CMK (cell line): ENCODE measurements around the gene CABLES1.
A peak's percentile ranks its signal among the peaks of the same experiment; 100 is the strongest.
"Not testable (repeated sequence)": the region's sequence is repeated elsewhere in the genome, so short reads cannot be mapped to it uniquely, and the experiment has no call there.

Experiments used
- DNase-seq: peaks from one replicate; pipeline ENCODE4 v3.0.0-alpha.2; 2010; ENCODE audit warnings: low read depth

CABLES1 gene

DNA sequence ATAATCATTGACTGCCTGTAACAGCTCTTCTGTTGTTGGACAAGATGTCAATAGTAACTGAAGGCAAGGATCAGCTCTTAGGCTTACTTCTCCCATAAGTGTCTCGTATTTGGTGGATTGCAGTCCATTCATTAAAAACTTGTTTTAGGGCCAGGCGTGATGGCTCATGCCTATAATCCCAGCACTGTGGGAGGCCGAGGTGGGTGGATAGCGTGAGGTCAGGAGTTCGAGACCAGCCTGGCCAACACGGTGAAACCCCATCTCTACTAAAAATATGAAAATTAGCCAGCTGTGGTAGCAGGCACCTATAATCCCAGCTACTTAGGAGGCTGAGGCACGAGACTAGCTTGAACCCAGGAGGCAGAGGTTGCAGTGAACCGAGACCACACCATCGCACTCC lies 26.1 kb upstream of the CABLES1 start:
- not testable (repeated sequence) for DNase-seq

DNA sequence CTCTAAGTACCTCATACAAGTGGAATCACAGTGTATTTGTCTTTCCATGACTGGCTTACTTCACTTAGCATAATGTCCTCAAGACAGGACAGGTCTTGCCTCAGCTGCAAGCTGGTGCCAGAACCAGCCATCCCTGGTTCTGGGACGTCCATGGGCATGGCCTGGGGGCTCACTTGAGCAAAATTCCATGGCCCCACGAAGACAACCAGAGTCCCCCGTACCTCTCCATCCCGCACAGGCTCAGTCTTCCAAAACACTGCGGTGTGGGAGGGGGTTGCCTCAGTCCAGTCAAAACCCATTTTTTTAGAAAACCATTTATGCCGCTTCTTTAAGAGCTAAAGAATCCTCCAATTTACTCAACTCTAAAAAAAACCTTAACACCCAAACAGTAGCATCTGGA lies 21.7 kb upstream of the CABLES1 start:
- DNase-seq = no peak

DNA sequence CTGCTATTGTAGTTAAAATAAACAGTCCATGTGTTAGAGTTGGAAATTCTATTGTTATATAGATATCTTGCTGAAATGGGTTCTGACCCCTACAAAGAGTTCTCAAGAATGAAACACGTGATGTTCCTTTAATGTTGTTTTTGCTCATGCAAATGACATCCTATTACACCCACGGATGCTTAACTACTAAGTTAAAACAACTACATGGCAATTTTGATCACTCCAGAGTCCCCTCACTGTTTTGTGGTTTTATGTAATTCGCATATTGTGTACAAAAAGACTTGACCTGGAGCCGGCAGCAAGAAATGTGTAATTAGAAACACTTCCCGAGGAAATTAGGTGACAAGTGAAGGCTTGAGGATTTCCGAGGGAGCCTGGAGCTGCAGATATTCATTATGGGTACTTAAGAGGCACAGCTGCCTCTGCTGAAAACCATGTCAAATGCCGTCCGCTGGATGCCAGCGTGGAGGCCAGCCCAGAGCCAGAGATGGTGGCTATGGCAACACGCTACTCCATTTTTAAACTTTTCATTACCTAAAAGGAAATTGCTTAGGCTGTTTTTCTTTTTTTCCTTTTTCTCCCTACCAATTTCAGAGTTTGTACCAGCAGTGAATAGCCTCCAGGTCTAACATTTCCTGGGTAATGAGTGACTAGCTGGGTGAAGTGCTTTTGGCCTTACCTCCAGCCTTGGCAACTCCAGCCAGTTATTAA lies 21.0 kb upstream of the CABLES1 start:
- DNase-seq = no peak

DNA sequence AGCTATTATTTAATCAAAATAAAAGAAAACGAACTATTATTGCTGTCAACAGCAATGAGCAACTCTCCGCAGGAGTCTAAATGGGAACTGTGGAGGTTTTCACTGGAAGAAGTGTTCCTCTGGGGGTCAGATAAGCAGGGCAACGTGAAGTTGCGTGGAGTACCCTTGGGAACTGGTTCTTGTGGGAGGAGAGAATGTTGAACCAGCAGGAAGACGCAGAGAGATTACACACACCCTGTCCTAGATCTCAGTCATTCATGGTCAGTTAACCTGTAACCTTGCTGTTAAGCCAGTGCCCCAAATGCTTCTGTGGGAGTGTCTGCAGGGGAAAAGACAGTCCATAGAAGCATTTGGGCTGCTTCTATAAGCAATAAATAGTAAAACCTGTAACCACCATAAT lies 20.4 kb upstream of the CABLES1 start:
- no peak for DNase-seq

DNA sequence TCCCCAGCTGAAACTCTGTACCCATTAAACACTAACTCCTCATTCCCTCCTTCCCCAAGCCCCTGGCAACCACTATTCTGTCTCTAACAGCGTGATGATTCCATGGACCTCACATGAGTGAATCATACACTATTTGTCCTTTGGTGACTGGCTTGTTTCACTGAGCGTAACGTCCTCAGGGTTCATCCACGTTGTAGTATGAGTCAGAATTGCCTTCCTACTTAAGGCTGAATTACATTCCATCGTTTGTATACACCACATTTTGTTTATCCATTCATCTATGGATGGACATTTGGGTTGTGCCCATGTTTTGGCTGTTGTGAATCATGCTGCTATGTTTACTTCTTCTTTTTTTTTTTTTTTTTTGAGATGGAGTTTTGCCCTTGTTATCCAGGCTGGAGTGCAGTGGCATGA lies 19.6 kb upstream of the CABLES1 start:
- no peak for DNase-seq

DNA sequence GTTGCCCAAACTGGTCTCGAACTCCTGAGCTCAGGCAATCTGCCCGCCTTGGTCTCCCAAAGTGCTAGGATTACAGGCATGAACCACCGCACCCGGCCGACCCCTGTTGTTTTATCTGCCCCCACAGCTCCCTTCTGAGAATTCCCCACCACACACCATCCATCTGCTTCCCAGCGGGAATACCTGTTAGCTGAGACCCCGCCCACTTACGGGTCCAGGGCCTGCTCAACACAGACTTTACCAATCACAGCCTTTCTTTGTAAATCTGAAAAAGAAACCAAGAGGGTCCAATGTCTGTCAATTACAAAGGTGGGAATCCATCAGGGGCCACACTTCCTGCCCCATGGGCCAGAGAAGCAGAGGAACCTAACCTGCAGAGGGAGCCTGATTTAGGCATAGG lies 14.2 kb upstream of the CABLES1 start:
- no peak for DNase-seq

DNA sequence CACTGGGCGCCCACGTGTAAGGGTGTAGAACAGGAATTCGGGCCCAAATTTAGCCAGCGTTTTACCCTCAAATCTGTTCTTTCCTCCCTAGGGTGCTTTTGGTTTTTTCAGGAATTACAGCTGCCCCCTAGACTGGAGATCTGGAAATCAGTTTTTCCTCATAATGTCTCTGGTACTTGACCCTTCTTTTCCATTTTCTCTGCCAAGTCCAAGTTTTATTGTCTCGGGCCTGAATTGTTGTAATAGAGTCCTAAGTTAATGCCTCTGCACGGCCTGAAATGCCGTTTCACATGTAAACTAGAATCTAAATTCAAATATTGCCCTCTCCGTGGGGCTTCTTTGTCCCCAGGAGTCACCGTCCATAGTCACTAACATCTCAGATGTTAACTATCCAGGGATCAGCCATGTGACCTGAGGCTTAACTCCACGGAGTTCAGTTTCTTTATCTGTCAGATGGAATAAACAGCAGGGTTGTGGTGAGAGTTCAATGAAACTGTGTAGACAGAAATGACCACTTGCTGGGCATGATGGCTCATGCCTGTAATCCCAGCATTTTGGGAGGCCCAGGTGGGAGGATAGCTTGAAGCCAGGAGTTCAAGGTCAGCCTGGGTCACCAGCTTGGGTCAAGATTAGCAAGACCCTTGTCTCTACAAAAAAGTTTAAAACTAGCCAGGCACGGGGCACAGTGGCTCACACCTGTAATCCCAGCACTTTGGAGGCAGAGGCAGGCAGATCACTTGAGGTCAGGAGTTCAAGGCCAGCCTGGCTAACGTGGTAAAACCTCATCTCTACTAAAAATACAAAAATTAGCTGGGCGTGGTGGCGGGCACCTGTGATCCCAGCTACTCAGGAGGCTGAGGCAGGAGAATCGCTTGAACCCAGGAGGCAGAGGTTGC lies 12.7 kb upstream of the CABLES1 start:
- no peak for DNase-seq

DNA sequence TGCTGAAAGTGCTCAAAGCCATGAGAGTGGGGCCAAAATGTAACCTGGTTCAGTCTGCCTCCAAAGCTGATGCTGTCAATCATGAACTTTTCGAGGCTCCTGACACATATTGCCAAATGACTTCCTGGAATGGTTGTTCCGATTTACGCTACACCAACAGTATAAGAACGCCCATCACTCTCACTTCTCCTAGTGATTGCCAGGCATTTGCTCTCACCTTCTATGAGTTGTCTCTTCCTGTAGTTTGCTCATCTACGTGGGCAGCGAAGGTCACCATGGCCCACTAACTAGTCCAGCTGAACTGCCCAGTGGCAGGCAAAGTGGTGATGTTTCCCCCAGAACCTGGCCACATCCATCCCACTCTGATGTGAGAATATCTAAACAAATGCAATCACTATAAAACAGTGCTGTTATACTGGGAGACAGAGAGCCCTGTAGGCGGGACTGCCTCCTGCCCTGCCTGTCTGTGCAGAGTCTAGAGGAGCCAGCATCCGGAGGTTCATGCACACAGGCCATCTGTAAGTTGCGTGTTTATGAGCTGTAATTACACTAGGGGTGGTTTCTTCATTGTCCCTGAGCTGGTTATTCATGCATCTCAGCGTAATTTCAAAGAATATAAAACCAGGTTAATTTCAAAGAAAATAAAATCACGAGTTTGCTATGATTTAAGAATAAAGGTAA lies 8.8 kb upstream of the CABLES1 start:
- no peak for DNase-seq

DNA sequence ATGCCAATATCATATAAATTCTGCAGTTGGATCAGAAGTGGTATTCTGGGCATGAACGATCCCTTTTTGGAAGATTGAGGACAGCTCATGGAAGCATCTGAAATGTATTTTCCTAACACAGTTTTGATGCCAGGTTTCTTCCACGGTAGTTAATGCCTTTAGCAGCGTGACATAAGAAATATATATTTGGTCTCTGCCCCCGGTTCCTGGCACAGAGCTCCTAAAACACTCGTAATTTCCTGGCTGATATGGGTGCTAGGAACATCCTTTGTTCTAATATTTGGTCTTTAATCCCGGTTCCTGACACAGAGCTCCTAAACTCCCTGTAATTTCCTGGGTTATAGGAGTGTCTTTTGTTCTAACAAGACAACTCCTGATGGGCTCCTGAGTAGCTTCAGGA lies 8.2 kb upstream of the CABLES1 start:
- DNase-seq = no peak

DNA sequence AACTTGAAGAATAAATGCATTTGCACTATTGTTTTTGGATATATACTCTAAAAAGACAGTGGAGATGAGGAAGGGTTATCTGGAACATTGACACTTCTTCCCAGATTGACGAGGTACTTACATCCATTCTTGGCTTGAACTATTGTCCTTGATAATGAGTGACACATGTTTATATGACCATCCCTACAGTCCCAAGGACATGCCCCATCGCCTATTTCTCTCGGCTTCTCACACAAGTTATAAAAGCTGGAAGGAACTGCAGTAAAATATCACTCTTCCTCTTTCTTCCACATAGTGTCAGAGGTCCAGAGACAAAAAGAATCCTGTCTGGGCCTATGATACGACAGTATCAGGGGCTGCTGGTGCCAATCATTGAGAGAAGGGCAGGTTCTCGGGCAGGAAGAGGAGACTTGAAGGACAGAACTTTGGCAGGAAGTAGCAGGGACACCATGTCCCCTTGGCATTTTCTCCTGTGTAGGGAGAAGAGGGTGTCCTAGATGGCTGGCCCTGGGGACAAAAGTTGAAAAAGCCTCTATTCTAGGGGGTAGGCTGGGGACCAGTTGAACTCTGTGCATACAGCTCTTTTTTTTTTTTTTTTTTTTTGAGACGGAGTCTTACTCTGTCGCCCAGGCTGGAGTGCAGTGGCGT lies 5.8 kb upstream of the CABLES1 start:
- DNase-seq = no peak

DNA sequence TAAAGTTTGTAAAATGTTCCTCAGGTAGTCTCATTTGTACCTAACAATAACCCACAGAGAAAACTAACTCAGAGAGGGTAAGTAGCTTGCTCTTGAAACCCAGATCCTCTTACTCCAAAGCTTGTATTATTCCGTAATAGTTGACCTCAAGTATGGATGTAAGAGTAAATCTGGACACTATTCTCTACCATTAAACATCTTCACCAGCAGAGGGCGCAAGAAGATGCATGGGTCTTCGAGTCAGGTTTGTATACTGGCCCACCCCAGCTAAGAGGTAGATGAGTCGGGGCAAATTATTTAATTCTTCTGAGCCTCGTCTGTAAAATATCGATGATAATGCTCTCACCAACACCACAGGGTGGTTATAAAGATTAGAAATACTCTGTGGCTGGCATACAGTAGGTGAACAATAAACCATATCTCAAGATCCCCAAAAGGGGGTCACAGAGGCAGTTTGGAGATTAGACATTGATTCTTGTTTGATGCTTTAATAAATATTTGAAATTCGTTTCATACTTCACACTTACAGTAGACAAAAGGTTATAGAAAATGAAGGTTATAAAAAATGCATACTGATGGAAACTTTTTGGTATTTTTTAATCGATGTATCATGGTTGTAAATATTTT lies 3.5 kb upstream of the CABLES1 start:
- DNase-seq = peak; percentile 53

DNA sequence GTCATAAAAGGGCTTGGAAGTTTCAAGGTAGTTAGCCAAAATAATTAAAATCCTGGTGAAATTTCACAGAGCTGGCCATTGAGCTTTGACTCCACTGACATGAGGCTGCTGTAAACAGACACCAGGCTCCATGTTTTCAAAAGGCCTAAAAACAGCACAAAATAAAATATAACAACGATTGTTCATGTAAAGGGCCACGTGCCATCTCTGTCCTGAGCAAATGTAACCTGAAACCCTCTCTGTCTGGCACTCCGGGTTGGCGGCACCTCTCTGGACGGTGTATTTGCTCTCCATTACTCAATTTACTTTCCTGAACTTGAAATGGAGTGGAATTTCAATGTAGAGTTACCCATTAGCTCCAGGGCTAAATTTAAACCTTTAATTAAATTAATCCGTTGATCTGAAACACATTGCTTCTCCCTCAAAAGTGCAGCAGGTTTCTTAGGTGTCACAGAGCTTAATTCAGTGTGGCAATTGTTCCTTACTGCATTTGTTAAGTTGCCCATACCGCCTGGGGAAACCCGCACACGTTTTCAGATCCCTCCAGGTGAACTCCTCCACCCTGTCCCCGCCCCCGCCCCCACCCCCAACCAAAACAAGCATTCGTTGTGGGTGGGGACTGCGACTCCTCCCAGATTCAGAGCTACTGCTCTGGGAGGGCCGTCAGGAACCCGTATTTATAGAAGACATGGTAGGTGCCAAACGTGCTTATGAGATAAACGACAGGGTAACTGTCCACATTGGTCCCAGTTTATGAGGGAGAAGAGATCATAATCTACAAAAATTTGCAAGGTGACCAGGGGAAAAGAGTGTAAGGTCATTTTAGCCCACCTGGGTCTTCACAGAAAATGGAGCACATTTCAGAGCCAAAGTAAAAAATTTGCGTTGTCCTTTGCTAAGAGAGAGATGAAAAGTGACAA lies 1.2 kb upstream of the CABLES1 start:
- DNase-seq = no peak

DNA sequence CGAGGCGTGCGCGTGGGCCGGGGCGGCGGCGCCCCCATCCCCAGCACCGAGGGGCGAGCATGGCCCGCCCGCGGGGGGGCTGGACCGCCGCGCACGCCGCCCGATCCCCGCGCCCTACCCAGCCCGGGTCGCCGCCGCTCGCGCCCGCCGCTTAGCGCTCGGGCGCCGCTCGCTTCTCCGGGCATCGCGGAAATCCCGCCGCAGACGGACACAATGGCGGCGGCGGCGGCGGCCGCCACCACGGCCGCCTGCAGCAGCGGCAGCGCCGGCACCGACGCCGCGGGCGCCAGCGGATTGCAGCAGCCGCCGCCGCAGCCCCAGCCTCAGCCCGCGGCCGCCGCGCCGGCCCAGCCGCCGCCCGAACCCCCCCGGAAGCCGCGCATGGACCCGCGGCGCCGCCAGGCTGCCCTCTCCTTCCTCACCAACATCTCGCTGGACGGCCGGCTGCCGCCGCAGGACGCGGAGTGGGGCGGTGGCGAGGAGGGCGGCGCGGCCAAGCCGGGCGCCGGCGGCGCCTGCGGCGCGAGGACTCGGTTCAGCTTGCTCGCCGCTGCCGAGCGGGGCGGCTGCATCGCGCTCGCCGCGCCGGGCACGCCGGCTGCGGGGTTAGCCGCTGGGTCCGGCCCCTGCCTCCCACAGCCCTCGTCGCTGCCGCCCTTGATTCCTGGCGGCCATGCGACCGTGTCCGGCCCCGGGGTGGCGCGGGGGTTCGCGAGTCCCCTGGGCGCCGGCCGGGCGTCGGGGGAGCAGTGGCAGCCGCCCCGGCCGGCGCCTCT lies 453 bp downstream of the CABLES1 start:
- no peak for DNase-seq

DNA sequence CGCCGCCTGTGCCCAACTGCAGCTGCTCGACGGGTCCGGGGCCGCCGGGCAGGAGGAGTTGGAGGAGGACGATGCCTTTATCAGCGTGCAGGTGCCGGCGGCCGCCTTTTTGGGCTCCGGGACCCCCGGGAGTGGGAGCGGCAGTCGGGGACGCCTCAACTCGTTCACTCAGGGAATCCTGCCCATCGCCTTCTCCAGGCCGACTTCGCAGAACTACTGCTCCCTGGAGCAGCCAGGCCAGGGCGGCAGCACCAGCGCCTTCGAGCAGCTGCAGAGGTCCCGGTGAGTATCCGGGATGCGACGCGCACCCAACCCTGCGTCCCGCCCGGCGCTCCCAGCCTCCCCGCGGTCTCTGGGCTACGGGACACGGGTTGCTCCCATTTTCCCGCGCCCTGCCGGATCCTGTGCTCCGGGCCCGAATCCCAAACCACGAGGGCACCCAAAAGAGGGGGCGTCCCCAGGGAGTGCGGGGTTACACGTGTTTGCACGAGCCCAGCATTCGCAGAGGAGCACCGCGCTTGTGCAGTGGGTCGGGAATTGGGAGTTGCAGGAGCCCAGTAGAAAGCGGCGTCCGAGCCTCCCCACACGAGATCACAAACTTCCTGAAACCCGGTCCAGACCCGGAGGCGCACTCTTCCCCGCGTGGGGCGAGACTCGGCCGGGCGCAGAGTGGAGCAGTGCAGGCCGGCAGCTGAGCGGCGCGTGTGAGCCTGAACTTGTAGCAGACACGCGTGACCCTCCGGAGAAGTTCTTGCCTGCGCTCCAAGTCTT lies 1.2 kb downstream of the CABLES1 start:
- DNase-seq = no peak

DNA sequence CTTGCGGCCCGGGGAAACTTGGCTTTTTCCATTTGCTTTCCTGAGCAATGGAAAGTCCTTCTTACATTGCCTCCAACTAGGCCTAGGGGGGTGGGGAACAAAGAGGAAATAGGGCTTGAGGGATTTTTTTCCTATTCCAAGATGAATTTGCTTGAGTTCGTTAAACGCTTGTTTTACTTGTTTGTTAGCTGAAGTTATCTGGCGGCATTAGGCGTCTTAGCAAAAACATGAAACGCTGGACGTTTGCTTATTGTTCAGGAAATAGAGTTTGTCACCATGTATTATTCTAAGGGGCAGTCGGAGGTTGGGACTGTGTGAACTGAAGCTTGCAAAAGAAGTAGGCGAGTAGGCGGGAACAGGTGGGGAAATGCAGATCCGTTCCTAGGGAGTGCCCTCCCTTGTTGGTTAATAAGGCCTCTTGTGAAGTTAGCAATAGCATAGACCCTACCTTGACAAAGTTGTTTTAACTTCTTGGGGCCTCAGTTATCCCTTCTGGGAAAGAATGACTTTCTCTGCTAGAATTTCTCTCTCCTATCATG lies 1.9 kb downstream of the CABLES1 start:
- DNase-seq = no peak

DNA sequence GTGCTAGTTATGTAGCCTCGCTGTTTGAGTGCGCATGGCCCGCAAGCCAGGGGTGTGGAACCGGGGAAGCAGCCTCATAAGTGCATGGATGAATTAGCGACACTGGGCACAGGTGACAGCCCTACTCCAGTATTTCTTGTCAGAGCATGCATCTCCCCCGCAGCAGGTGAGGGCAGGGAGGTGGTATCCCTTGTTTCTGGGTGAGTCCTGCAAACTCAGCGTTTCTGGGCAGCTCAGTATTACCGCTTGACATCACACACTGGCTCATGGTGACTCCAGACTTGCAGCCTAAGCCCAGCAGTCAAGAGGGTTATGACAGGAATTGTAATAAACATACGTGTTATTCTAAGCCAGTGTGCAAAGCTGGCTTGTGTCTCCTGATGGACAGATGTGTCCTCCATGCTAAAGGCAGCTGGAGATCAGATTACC lies 2.5 kb downstream of the CABLES1 start:
- DNase-seq = no peak

DNA sequence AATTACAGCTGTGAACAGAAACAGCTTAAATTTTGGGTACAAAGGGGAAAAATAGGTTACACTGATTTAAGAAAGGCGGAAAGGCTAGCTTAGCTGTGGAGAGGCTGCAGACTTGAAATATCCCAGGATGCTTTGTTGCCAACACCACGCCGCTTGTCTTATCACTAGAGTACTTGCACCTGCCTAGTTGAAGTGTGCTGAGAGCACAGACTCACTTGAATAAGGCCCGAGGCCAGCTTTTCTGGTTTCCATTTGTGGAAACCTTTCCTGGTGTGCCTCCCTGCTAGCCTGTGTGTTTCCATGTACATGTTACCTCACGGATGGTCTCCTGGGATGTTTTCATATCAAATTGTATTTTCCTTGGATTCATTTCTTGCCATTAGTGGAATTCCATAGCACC lies 3.2 kb downstream of the CABLES1 start:
- no peak for DNase-seq

DNA sequence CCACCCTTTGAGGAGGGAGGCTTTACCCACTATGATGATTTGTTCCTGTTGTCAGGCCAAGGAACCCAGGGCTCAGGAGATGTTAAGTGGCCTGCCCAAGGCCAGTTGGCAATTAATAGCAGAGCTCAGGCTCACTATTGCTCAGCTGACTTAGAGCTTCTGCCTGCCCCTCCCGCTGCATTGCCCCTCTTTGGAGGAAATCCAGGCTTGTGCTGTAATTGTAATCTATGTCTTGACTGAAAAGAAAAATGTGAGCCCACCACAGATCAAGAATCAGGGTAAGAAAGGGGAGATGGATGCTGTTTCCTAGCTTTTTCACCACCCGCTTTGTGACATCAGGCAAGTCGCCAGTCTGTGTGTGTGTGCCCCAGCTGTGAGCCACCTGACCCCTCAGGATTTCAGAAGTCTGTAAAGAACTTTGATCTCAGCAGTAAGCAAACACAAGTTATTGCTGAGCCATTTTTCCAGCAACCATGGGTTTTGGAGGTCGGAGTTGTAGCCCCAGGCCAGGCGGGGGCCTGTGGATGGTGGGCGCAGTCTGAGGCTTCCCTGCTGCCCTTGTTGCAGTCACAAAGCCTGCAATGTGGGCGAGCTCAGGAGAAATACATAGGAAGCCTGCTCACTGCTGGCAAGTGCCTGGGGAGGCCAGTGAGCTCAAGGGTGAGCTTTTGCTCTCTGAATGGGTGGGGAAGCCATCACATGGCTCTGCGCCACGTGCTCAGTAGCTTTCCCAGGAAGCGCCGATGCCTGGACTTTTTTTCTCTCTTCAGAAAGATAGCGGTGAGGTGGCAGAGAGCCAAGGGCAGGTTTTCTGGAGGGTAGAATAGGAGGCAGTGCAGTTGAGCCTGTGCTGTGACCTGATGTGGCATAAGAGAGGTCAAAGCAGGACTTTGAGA lies 6.1 kb downstream of the CABLES1 start:
- DNase-seq = no peak
